K562 (cell line): Measurements from ENCODE around the gene SMYD2. TPM values are rescaled to one million over a fixed set of nuclear protein-coding genes. Genes with fewer than 3 reads are reported as not detected.

ENCODE experiments used
- ATAC-seq: fragments of 200-7000 bp; cut with Tn5 transposase; 3 replicates; pipeline ENCODE4 v1.9.1; 2020; ENCODE audit warnings: moderate library complexity
- BruUV-seq: library from RNA; stranded (reverse); fragments of 400-500 nt; replicated peaks from 2 replicates; lab custom pipeline; 2021; lab: Mats Ljungman, UMichigan
- CTCF ChIA-PET: fragments of 300-600 bp; formaldehyde crosslinking; extraction: SDS; loops from one replicate; lab custom pipeline; 2021; ENCODE audit warnings: low intra/inter-chr PET ratio; lab: Yijun Ruan, JAX
- POLR2A ChIA-PET: fragments of 300-600, 350-650 bp; sonication (Branson Sonifier 250); formaldehyde crosslinking; extraction: SDS; loops from one replicate; lab custom pipeline; 2021; ENCODE audit warnings: antibody characterized with exemption, inconsistent platforms; lab: Yijun Ruan, JAX
- DNase-seq, 4 experiments: peaks; one replicate each; pipeline versions ENCODE4 v3.0.0 to v3.0.0-alpha.2; 2011 to 2018; ENCODE audit warnings: low spot score in 3 of 4, mixed read lengths in 3 of 4; ENCODE audit errors: extremely low read depth in 1 of 4
- FAIRE-seq: peaks from 2 replicates; lab custom pipeline; 2011; peaks lifted over from hg19 to GRCh38; lab: Jason Lieb, UNC
- H2AFZ ChIP-seq: 2 replicates; pipeline ENCODE4 v1.6.0; 2011; ENCODE audit warnings: low read depth, low read length, control low read depth, inconsistent platforms
- H3K27ac ChIP-seq: fragments of 200-600 bp; 3 replicates; pipeline ENCODE4 v1.8.0; 2011; ENCODE audit warnings: low read depth, mild to moderate bottlenecking, control low read depth, inconsistent platforms, low read length, moderate library complexity, mixed read lengths; ENCODE audit errors: extremely low read depth
- H3K27me3 ChIP-seq, 2 experiments: fragments of 300-600 bp in 1 of 2; 2 replicates in 1 of 2; 3 replicates in 1 of 2; pipeline versions ENCODE4 v1.6.0 to v1.8.0; 2011; ENCODE audit warnings: inconsistent platforms in 2 of 2, low read length in 2 of 2, mild to moderate bottlenecking in 1 of 2, mixed read lengths in 1 of 2, moderate library complexity in 1 of 2; ENCODE audit not compliant: control insufficient read depth in 2 of 2, insufficient read depth in 2 of 2
- H3K36me3 ChIP-seq: fragments of 300-600 bp; 3 replicates; pipeline ENCODE4 v1.8.0; 2011; ENCODE audit warnings: mild to moderate bottlenecking, low read length, inconsistent platforms; ENCODE audit not compliant: control insufficient read depth, insufficient read depth
- H3K4me1 ChIP-seq, 2 experiments: fragments of 200-600 bp in 1 of 2; replicated peaks in 1 of 2; 2 replicates in 1 of 2; 3 replicates in 1 of 2; pipeline versions ENCODE4 v1.5.1 to v1.8.0; 2011; ENCODE audit warnings: inconsistent platforms in 2 of 2, low read length in 2 of 2, mild to moderate bottlenecking in 1 of 2, mixed read lengths in 1 of 2, moderate library complexity in 1 of 2; ENCODE audit not compliant: control insufficient read depth in 2 of 2, insufficient read depth in 2 of 2
- H3K4me2 ChIP-seq: 2 replicates; pipeline ENCODE4 v1.6.1; 2011; ENCODE audit warnings: low read length, control low read depth, inconsistent platforms, mixed read lengths; ENCODE audit not compliant: insufficient read depth
- H3K4me3 ChIP-seq: fragments of 200-600 bp; sonication (generic), shearing (Covaris generic); 2 replicates; pipeline ENCODE4 v1.5.1; 2016; ENCODE audit warnings: control low read depth, inconsistent platforms
- H3K79me2 ChIP-seq: fragments of 200-600 bp; 3 replicates; pipeline ENCODE4 v1.8.0; 2011; ENCODE audit warnings: low read length, inconsistent platforms; ENCODE audit not compliant: control insufficient read depth, insufficient read depth
- H3K9ac ChIP-seq, 2 experiments: 2 replicates each; pipeline versions ENCODE4 v1.6.0 to v1.6.1; 2011; ENCODE audit warnings: low read depth in 2 of 2, low read length in 2 of 2, control low read depth in 1 of 2, inconsistent platforms in 1 of 2, mild to moderate bottlenecking in 1 of 2, mixed read lengths in 1 of 2; ENCODE audit not compliant: insufficient read depth in 1 of 2
- H3K9me1 ChIP-seq: one replicate; pipeline ENCODE4 v1.6.0; 2011; ENCODE audit warnings: inconsistent platforms, mild to moderate bottlenecking, low read length, moderate library complexity; ENCODE audit not compliant: control insufficient read depth, insufficient read depth
- H3K9me3 ChIP-seq: replicated peaks from 2 replicates; pipeline ENCODE4 v1.5.1; 2011; ENCODE audit warnings: low read depth, low read length, inconsistent platforms; ENCODE audit not compliant: control insufficient read depth, insufficient read depth
- H4K20me1 ChIP-seq: replicated peaks from 2 replicates; pipeline ENCODE4 v1.6.1; 2011; ENCODE audit warnings: low read length, inconsistent platforms, mixed read lengths; ENCODE audit not compliant: control insufficient read depth, insufficient read depth
- ARID2 ChIP-seq: fragments of 450-650 bp; IDR thresholded peaks from 2 replicates; pipeline ENCODE4 v1.6.1; 2017; ENCODE audit warnings: antibody characterized with exemption, mild to moderate bottlenecking
- ATF7 ChIP-seq: fragments of 450-650 bp; IDR thresholded peaks from 2 replicates; pipeline ENCODE4 v1.7.1; 2014; ENCODE audit warnings: mild to moderate bottlenecking, moderate library complexity
- CBX8 ChIP-seq: fragments of 200-600 bp; sonication (generic); IDR thresholded peaks from 2 replicates; pipeline ENCODE4 v1.6.1; 2012; ENCODE audit warnings: borderline replicate concordance, mixed run types, low read depth, mild to moderate bottlenecking, moderate library complexity, mixed read lengths, low read length, control low read depth, inconsistent platforms; ENCODE audit not compliant: poor library complexity, severe bottlenecking; ENCODE audit errors: extremely low read depth
- HDAC6 ChIP-seq: IDR thresholded peaks from 2 replicates; pipeline ENCODE4 v1.6.1; 2012; ENCODE audit warnings: low read depth, mild to moderate bottlenecking, control low read depth, inconsistent platforms, low read length, moderate library complexity
- TAF15 ChIP-seq: fragments of 200-400 bp; formaldehyde crosslinking; IDR thresholded peaks from 2 replicates; pipeline ENCODE4 v1.6.1; 2017; ENCODE audit warnings: mild to moderate bottlenecking, low read depth, low read length, moderate library complexity
- XRCC3 ChIP-seq: fragments of 450-650 bp; IDR thresholded peaks from 2 replicates; pipeline ENCODE4 v1.6.1; 2017; ENCODE audit warnings: mild to moderate bottlenecking, moderate library complexity
- ZNF444 ChIP-seq: fragments of 250-450 bp; sonication (Bioruptor Pico); IDR thresholded peaks from 2 replicates; pipeline ENCODE4 v1.4.0; 2020; ENCODE audit warnings: mild to moderate bottlenecking, moderate library complexity
- ZNF717 ChIP-seq: fragments of 250-450 bp; sonication (Bioruptor Pico); IDR thresholded peaks from 2 replicates; pipeline ENCODE4 v1.5.0; 2021
- WGBS: fragments of 100-300 bp; shearing (Covaris generic); methylation state at CpG from one replicate; pipeline ENCODE4 v1.1.6; 2016; ENCODE audit warnings: low coverage, mixed read lengths; ENCODE audit not compliant: insufficient coverage; ENCODE audit errors: missing lambda C conversion rate; 5-methylcytosine and 5-hydroxymethylcytosine counted together
- in situ Hi-C: fragments of 300-500 bp; cut with MboI; formaldehyde crosslinking; loops from 4 replicates; pipeline ENCODE4 v1.15.0; 2018; ENCODE audit warnings: inconsistent platforms, mixed read lengths
- intact Hi-C: fragments of 100-400 bp; cut with micrococcal nuclease; formaldehyde crosslinking; loops from 2 replicates; pipeline ENCODE4 v1.14.2; 2022
- polyA plus RNA-seq, 8 experiments: library from polyadenylated mRNA; depleted of rRNA in 4 of 8; stranded (reverse) in 5 of 8; unstranded in 3 of 8; fragments of >200 nt; fragmentation: Nextera tagmentation in 2 of 8; fragmentation: Illumina TruSeq in 1 of 8; extraction: Ambion mirVana in 2 of 8; extraction: Trizol in 1 of 8; gene quantifications; 2 replicates each; pipeline versions ENCODE4 v1.2.1 to v1.2.3, GENCODE V29; 2011 to 2014; ENCODE audit warnings: inconsistent platforms in 1 of 8, missing spikeins in 1 of 8
- total RNA-seq, 7 experiments: library from RNA; depleted of rRNA in 6 of 7; stranded (reverse); fragments of >200 nt in 6 of 7; fragmentation: Illumina TruSeq in 2 of 7; extraction: Trizol in 2 of 7; gene quantifications; 2 replicates each; pipeline versions ENCODE4 v1.2.1 to v1.2.3, GENCODE V29; 2011 to 2021; ENCODE audit warnings: low replicate concordance in 1 of 7

SMYD2 gene
- total and polyA plus RNA-seq, 9 of the 15 experiments (the other 6 are each of a cell fraction or from before 2014, with no cell fraction given), result 13.8 to 81.3 (median 39.9) TPM

DNA sequence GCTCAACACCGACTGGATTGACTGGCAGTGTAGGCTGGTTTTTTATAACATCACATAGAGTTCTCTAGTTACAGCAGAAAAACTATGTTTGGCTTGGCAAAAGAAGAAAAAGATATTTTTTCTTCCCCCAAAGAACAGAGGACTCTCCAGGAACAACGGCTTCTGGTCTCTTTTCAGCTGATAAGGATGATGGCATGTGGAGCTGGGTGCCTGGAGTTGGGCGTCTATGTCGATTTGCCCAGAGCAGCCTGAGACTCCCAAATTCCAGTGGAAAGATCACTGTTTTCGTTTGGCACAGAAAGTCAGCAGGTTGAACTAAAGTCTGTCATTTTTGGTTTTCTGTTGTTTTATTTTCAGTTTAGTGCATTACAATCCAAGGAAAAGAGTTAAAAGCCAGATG, 91.1 kb downstream of the SMYD2 start:
- Histone ChIP-seq H2AFZ (no peak overlapping the region), H3K9me3 (no peaks in the 10 kb centered on the region), H3K79me2 (no peaks in the 10 kb centered on the region), H3K9me1 (no peaks in the 10 kb centered on the region), H3K36me3 (no peaks in the 10 kb centered on the region), H3K27me3 (peaks cover 42 to 46% of the 10 kb centered on the region in 2 experiments), H4K20me1 (no peaks in the 10 kb centered on the region), H3K4me1 (no peaks in the 10 kb centered on the region), H3K4me2 (no peak overlapping the region), H3K27ac (no peak overlapping the region), H3K4me3 (no peak overlapping the region), H3K9ac (no peak overlapping the region)
- WGBS, result 0% methylated on average over 5 of the region's 5 CpGs
- peak; percentile 76 for TF ChIP-seq CBX8
- TF ChIP-seq ARID2, result no peak
- no peak for TF ChIP-seq TAF15
- TF ChIP-seq XRCC3, result no peak
- no peak for TF ChIP-seq ZNF717 (CRISPR knock-in tag)
- TF ChIP-seq ATF7, result no peak
- no peak for TF ChIP-seq ZNF444 (CRISPR knock-in tag)
- no peak for TF ChIP-seq HDAC6
- FAIRE-seq, result no peak
- ChIA-PET CTCF (no interaction called here), POLR2A (no interaction called here)
- DNase-seq, result no peak
- in situ Hi-C loops, result no loop called here
- no TSS peak for BruUV-seq
- no peak for ATAC-seq
- intact Hi-C loops, result no loop called here
